Mesenchymal stem cell (in vitro differentiated cells and primary cell): ENCODE results near the gene PNMA8A.
"Not testable (repeated sequence)": the region's sequence is repeated elsewhere in the genome, so short reads cannot be mapped to it uniquely, and the experiment has no call there.

Source experiments
- DNase-seq: peaks from one replicate; pipeline ENCODE4 v3.0.0-alpha.2; 2013
- H2AFZ ChIP-seq: one replicate; pipeline ENCODE4 v1.6.1; 2013; ENCODE audit warnings: low read depth, mild to moderate bottlenecking, control low read depth, inconsistent platforms, low read length, moderate library complexity
- H2AK5ac ChIP-seq: 2 replicates; pipeline ENCODE4 v1.6.1; 2013; ENCODE audit warnings: low read length, moderate library complexity, mild to moderate bottlenecking, inconsistent platforms; ENCODE audit not compliant: severe bottlenecking
- H2BK120ac ChIP-seq: one replicate; pipeline ENCODE4 v1.6.1; 2013; ENCODE audit warnings: low read depth, mild to moderate bottlenecking, inconsistent platforms, low read length, moderate library complexity
- H2BK12ac ChIP-seq, 2 experiments: one replicate each; pipeline ENCODE4 v1.6.1; 2013; ENCODE audit warnings: inconsistent platforms in 2 of 2, low read length in 2 of 2, mild to moderate bottlenecking in 2 of 2, moderate library complexity in 2 of 2, control low read depth in 1 of 2
- H2BK15ac ChIP-seq: one replicate; pipeline ENCODE4 v1.6.1; 2013; ENCODE audit warnings: mild to moderate bottlenecking, low read depth, inconsistent platforms; ENCODE audit not compliant: poor library complexity, severe bottlenecking
- H2BK5ac ChIP-seq: 2 replicates; pipeline ENCODE4 v1.6.1; 2013; ENCODE audit warnings: low read depth, mild to moderate bottlenecking, low read length, control low read depth, inconsistent platforms; ENCODE audit not compliant: poor library complexity, severe bottlenecking
- H3K14ac ChIP-seq, 2 experiments: one replicate each; pipeline ENCODE4 v1.6.1; 2013; ENCODE audit warnings: inconsistent platforms in 2 of 2, low read length in 2 of 2, control low read depth in 1 of 2, mild to moderate bottlenecking in 1 of 2, moderate library complexity in 1 of 2
- H3K18ac ChIP-seq, 2 experiments: one replicate each; pipeline ENCODE4 v1.6.1; 2013; ENCODE audit warnings: inconsistent platforms in 2 of 2, low read length in 2 of 2, control low read depth in 1 of 2, low read depth in 1 of 2, mild to moderate bottlenecking in 1 of 2
- H3K23ac ChIP-seq, 2 experiments: one replicate each; pipeline ENCODE4 v1.6.1; 2013; ENCODE audit warnings: inconsistent platforms in 2 of 2, low read length in 2 of 2, mild to moderate bottlenecking in 2 of 2, moderate library complexity in 2 of 2, control low read depth in 1 of 2
- H3K27ac ChIP-seq: 2 replicates; pipeline ENCODE4 v1.5.1; 2013; ENCODE audit warnings: mild to moderate bottlenecking, moderate library complexity, low read length, control low read depth, inconsistent platforms; ENCODE audit not compliant: poor library complexity, severe bottlenecking
- H3K27me3 ChIP-seq, 2 experiments: 2 replicates each; pipeline versions ENCODE4 v1.6.1 to v1.7.0; 2013; ENCODE audit warnings: low read length in 2 of 2, mild to moderate bottlenecking in 2 of 2, moderate library complexity in 2 of 2, control low read depth in 1 of 2, inconsistent platforms in 1 of 2; ENCODE audit not compliant: control insufficient read depth in 1 of 2, insufficient read depth in 1 of 2
- H3K36me3 ChIP-seq, 2 experiments: 2 replicates each; pipeline versions ENCODE4 v1.6.1 to v1.7.0; 2013; ENCODE audit warnings: low read length in 2 of 2, control low read depth in 1 of 2, inconsistent platforms in 1 of 2, low read depth in 1 of 2, mild to moderate bottlenecking in 1 of 2; ENCODE audit not compliant: insufficient read depth in 2 of 2, control insufficient read depth in 1 of 2
- H3K4ac ChIP-seq, 2 experiments: one replicate each; pipeline ENCODE4 v1.6.1; 2013; ENCODE audit warnings: inconsistent platforms in 2 of 2, low read length in 2 of 2, mild to moderate bottlenecking in 2 of 2, moderate library complexity in 2 of 2, control low read depth in 1 of 2, low read depth in 1 of 2
- H3K4me1 ChIP-seq: 2 replicates; pipeline ENCODE4 v1.6.1; 2013; ENCODE audit warnings: low read depth, low read length, control low read depth; ENCODE audit not compliant: control insufficient read depth, insufficient read depth
- H3K4me2 ChIP-seq: 2 replicates; pipeline ENCODE4 v1.6.1; 2013; ENCODE audit warnings: low read length, mild to moderate bottlenecking, inconsistent platforms; ENCODE audit not compliant: poor library complexity, severe bottlenecking
- H3K4me3 ChIP-seq, 2 experiments: 2 replicates each; pipeline versions ENCODE4 v1.5.1 to v1.7.0; 2013; ENCODE audit warnings: low read length in 2 of 2, mild to moderate bottlenecking in 2 of 2, control low read depth in 1 of 2, low read depth in 1 of 2; ENCODE audit not compliant: insufficient read depth in 1 of 2
- H3K79me1 ChIP-seq: replicated peaks from 2 replicates; pipeline ENCODE4 v1.6.1; 2013; ENCODE audit warnings: mild to moderate bottlenecking, control low read depth, low read length, inconsistent platforms; ENCODE audit not compliant: poor library complexity, severe bottlenecking
- H3K9ac ChIP-seq: 2 replicates; pipeline ENCODE4 v1.7.0; 2013; ENCODE audit warnings: mild to moderate bottlenecking, low read length, moderate library complexity
- H3K9me3 ChIP-seq: 2 replicates; pipeline ENCODE4 v1.7.0; 2013; ENCODE audit warnings: mild to moderate bottlenecking, low read length; ENCODE audit not compliant: control insufficient read depth
- H4K8ac ChIP-seq: one replicate; pipeline ENCODE4 v1.6.1; 2013; ENCODE audit warnings: inconsistent platforms, mild to moderate bottlenecking, low read length, moderate library complexity
- H4K91ac ChIP-seq: one replicate; pipeline ENCODE4 v1.6.1; 2013; ENCODE audit warnings: mild to moderate bottlenecking, low read length, inconsistent platforms
- WGBS: methylation state at CpG from one replicate; pipeline ENCODE4 v1.1.7; 2013; ENCODE audit warnings: mixed read lengths; 5-methylcytosine and 5-hydroxymethylcytosine counted together

The PNMA8A gene

DNA sequence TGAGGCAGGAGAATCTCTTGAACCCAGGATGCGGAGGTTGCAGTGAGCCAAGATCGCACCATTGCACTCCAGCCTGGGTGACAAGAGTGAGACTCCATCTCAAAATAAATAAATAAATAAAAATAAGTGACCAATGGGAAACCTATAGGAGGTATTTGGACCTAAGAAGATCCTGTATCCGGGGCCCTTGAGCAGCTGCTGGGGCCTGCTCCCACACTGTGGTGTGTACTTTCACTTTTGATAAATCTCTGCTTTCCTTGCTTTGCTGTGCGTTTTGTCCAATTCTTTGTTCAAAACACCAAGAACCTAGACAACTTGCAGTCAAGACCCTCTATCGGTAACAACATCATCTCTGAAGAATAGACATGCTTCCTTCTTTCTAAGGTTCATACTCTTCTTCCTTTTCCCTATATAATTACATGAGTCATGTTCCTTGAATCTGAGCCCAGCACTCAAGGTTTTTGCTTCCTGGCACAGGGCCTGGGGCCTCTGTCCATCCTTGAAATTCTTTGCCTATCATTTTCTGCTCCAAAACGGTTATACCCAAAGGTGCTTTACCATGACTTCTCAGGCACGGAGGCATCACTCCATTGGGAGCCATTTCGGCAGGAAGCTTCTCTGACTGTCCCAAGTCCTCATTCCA lies 28.4 kb downstream of the PNMA8A start:
- Histone ChIP-seq H2AFZ (peak overlapping the region; percentile 4), H4K91ac (no peak overlapping the region)

DNA sequence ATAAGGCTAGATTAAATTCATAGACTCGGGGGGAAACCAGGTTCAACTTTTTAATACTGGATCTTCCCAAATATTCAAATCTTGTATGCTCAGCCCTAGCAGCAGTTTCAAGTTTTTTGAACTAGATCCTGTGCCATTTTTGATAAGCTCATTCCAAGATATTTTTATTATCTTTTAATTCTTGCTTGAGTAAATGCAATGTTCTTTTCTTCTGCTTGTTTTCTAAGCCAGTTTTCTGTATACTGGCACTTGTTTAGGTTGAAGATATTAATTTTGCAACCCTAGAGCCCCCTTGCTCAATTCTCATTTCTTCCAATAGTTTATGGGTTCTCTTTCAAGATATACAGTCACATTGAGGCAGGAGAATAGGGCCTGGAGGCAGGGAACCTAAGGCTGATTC lies 29.5 kb downstream of the PNMA8A start:
- Histone ChIP-seq H2BK5ac (no peak overlapping the region), H3K4me1 (peaks cover 3% of the 10 kb centered on the region), H3K4ac (no peak overlapping the region), H2AK5ac (no peak overlapping the region), H4K91ac (no peak overlapping the region), H2AFZ (no peak overlapping the region), H4K8ac (no peak overlapping the region), H3K18ac (no peak overlapping the region), H3K27ac (no peak overlapping the region), H3K14ac (no peak overlapping the region), H3K4me3 (no peak overlapping the region), H3K79me1 (no peaks in the 10 kb centered on the region), H3K36me3 (no peaks in the 10 kb centered on the region), H3K27me3 (no peaks in the 10 kb centered on the region), H3K9ac (no peak overlapping the region), H2BK12ac (no peak overlapping the region), H2BK120ac (no peak overlapping the region), H2BK15ac (no peak overlapping the region), H3K23ac (no peak overlapping the region), H3K9me3 (no peaks in the 10 kb centered on the region), H3K4me2 (no peak overlapping the region)
- WGBS = 80% methylated on average over 1 of the region's 1 CpG
- no peak for DNase-seq

More for the DNA sequence above, 28.4 kb downstream of the PNMA8A start:
- no peak overlapping the region for H3K4me3 ChIP-seq
- no peak overlapping the region for H3K23ac ChIP-seq
- H3K14ac ChIP-seq = no peak overlapping the region
- peak overlapping the region; percentile 40 for H3K27ac ChIP-seq
- no peak overlapping the region for H3K9ac ChIP-seq
- no peak overlapping the region for H3K4ac ChIP-seq
- H3K4me2 ChIP-seq = no peak overlapping the region
- no peaks in the 10 kb centered on the region for H3K27me3 ChIP-seq
- no peak overlapping the region for H2AK5ac ChIP-seq
- no peak overlapping the region for H2BK5ac ChIP-seq
- H4K8ac ChIP-seq = no peak overlapping the region
- DNase-seq = peak; percentile 61
- peak overlapping the region; percentile 33 to 52 for H3K18ac ChIP-seq
- H2BK12ac ChIP-seq = no peak overlapping the region
- no peaks in the 10 kb centered on the region for H3K9me3 ChIP-seq
- no peaks in the 10 kb centered on the region for H3K79me1 ChIP-seq
- H2BK15ac ChIP-seq = no peak overlapping the region
- no peak overlapping the region for H2BK120ac ChIP-seq
- 71% methylated on average over 6 of the region's 8 CpGs for WGBS
- peaks cover 3% of the 10 kb centered on the region for H3K4me1 ChIP-seq
- no peaks in the 10 kb centered on the region for H3K36me3 ChIP-seq

DNA sequence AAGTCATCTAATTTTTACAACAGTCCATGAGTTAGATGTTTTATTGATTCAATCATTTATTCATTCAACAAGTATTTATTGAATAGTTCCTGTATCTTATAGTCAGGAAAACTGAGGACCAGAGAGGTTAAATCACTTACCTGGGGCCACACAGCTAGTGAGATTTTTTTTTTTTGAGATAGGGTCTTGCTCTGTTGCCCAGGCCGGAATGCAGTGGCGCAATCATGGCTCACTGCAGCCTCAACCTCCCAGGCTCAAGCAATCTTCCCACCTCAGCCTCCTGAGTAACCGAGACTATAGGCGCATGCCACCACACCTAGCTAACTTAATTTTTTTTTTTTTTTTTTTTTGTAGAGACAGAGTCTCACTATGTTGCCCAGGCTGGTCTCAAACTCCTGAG lies 35.7 kb downstream of the PNMA8A start:
- DNase-seq, H3K9ac ChIP-seq, H4K8ac ChIP-seq, H2BK120ac ChIP-seq, H3K4ac ChIP-seq, H2BK12ac ChIP-seq, H3K23ac ChIP-seq, H2AK5ac ChIP-seq, H2AFZ ChIP-seq, H3K79me1 ChIP-seq, H3K4me2 ChIP-seq, H3K27ac ChIP-seq, H2BK5ac ChIP-seq, H3K18ac ChIP-seq, H3K9me3 ChIP-seq, H3K4me3 ChIP-seq, H3K14ac ChIP-seq, H2BK15ac ChIP-seq, H4K91ac ChIP-seq, H3K4me1 ChIP-seq, H3K36me3 ChIP-seq: not testable (repeated sequence)
- 100% methylated on average over 2 of the region's 4 CpGs for WGBS
- peaks cover 0 to 11% of the 10 kb centered on the region in 2 experiments for H3K27me3 ChIP-seq

DNA sequence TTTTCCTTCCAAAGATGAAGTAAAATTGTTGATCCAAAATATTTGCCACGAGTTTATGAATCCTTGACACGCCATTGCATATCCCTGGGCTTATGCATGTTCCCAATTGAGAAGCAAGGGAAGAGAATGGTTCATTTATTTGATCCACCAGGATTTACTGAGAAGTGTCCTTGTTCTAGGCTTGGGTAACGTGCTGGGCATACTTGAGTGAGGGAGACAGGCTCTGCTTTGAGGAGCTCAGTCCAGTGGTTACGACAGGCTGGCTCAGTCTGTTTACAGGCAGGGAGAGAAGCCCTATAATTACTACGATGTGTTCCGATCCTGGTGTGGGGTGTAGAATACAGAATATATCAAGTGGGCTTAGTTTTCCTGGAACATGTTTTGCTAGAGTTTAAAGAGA lies 36.4 kb downstream of the PNMA8A start:
- DNase-seq = no peak
- Histone ChIP-seq H3K9ac (no peak overlapping the region), H3K36me3 (no peaks in the 10 kb centered on the region), H3K14ac (no peak overlapping the region), H3K23ac (no peak overlapping the region), H3K4me1 (no peaks in the 10 kb centered on the region), H3K4ac (no peak overlapping the region), H3K9me3 (no peaks in the 10 kb centered on the region), H2AFZ (no peak overlapping the region), H3K79me1 (no peaks in the 10 kb centered on the region), H2BK15ac (no peak overlapping the region), H3K18ac (no peak overlapping the region), H3K27me3 (peaks cover 2 to 15% of the 10 kb centered on the region in 2 experiments), H3K4me2 (no peak overlapping the region), H4K8ac (no peak overlapping the region), H4K91ac (no peak overlapping the region), H2AK5ac (no peak overlapping the region), H2BK5ac (no peak overlapping the region), H2BK12ac (no peak overlapping the region), H3K4me3 (no peak overlapping the region), H2BK120ac (no peak overlapping the region), H3K27ac (no peak overlapping the region)
- 63% methylated on average over 6 of the region's 6 CpGs for WGBS
